WERI-Rb-1 (cell line): ENCODE results near the gene PREX1.

Experiments
- DNase-seq: peaks from one replicate; pipeline ENCODE4 v3.0.0-alpha.2; 2020
- H3K27ac ChIP-seq: fragments of 250-450 bp; sonication (Bioruptor Pico); 2 replicates; pipeline ENCODE4 v1.5.1; 2020; ENCODE audit warnings: mild to moderate bottlenecking, moderate library complexity
- H3K27me3 ChIP-seq: fragments of 250-450 bp; sonication (Bioruptor Pico); 2 replicates; pipeline ENCODE4 v1.5.1; 2021; ENCODE audit warnings: mild to moderate bottlenecking, low read depth, moderate library complexity; ENCODE audit not compliant: insufficient read depth, severe bottlenecking
- H3K36me3 ChIP-seq: fragments of 250-450 bp; sonication (Bioruptor Pico); 2 replicates; pipeline ENCODE4 v1.5.1; 2020; ENCODE audit warnings: mild to moderate bottlenecking, moderate library complexity
- H3K4me3 ChIP-seq: 2 replicates; pipeline ENCODE4 v1.5.1; 2011; ENCODE audit warnings: low read depth, mild to moderate bottlenecking, control low read depth, low read length
- H3K9me3 ChIP-seq: fragments of 250-450 bp; sonication (Bioruptor Pico); 2 replicates; pipeline ENCODE4 v1.5.1; 2021; ENCODE audit warnings: mild to moderate bottlenecking, moderate library complexity; ENCODE audit not compliant: severe bottlenecking
- TF ChIP-seq, protein P1 (sequence below): IDR thresholded peaks from 2 replicates; pipeline ENCODE4 v1.5.1; 2011; ENCODE audit warnings: low read depth, mild to moderate bottlenecking, control low read depth, inconsistent platforms, low read length

Gene PREX1

GRCh38 chr20:48671141-48671540, 156.7 kb downstream of the PREX1 start:
- Histone ChIP-seq H3K9me3 (peaks cover 20% of the 10 kb centered on the region), H3K27ac (no peak overlapping the region), H3K27me3 (no peaks in the 10 kb centered on the region), H3K4me3 (no peak overlapping the region), H3K36me3 (peaks cover 48% of the 10 kb centered on the region)
- TF ChIP-seq, protein P1, sequence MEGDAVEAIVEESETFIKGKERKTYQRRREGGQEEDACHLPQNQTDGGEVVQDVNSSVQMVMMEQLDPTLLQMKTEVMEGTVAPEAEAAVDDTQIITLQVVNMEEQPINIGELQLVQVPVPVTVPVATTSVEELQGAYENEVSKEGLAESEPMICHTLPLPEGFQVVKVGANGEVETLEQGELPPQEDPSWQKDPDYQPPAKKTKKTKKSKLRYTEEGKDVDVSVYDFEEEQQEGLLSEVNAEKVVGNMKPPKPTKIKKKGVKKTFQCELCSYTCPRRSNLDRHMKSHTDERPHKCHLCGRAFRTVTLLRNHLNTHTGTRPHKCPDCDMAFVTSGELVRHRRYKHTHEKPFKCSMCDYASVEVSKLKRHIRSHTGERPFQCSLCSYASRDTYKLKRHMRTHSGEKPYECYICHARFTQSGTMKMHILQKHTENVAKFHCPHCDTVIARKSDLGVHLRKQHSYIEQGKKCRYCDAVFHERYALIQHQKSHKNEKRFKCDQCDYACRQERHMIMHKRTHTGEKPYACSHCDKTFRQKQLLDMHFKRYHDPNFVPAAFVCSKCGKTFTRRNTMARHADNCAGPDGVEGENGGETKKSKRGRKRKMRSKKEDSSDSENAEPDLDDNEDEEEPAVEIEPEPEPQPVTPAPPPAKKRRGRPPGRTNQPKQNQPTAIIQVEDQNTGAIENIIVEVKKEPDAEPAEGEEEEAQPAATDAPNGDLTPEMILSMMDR = no peak
- no peak for DNase-seq

- H3K27me3 ChIP-seq = no peaks in the 10 kb centered on the region
- TF ChIP-seq, protein P1 = no peak
- no peak overlapping the region for H3K4me3 ChIP-seq
- DNase-seq = no peak
- H3K27ac ChIP-seq = no peak overlapping the region
- H3K36me3 ChIP-seq = peaks cover 37% of the 10 kb centered on the region
- peaks cover 30% of the 10 kb centered on the region for H3K9me3 ChIP-seq
Measured at GRCh38 chr20:48669946-48670605, 157.7 kb downstream of the PREX1 start.

- no peak overlapping the region for H3K27ac ChIP-seq
- no peaks in the 10 kb centered on the region for H3K27me3 ChIP-seq
- TF ChIP-seq, protein P1 = no peak
- DNase-seq = no peak
- no peak overlapping the region for H3K4me3 ChIP-seq
- H3K36me3 ChIP-seq = peaks cover 38% of the 10 kb centered on the region
- H3K9me3 ChIP-seq = peaks cover 40% of the 10 kb centered on the region
Measured at GRCh38 chr20:48668451-48668946, 159.3 kb downstream of the PREX1 start.

DNA sequence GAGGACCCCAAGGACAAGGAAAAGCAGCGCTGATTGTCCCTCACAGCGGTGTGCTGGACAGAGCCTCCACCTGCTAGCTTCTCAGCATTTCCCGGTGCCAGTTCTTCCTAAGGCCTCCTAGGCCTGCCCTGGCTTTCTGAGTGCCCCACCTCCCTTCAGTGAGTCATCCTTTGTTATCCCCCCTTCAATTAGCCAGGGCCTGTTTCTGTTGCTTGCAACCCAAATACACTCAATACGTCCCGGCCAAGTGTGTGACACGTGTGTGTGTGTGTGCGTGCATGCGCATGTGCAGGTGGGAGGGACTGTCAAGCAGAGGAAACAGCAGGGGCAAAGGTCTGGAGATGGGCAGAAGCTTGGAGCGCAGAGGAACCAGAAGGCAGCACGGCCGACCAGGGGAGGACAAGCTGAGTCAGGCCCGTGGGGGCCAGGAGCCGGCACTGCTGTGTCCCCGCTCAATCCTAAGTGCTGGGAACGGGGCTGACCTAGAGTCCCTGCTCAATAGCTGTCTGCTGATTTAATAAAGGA, 159.8 kb downstream of the PREX1 start:
- no peak overlapping the region for H3K4me3 ChIP-seq
- peaks cover 44% of the 10 kb centered on the region for H3K9me3 ChIP-seq
- no peak for DNase-seq
- peaks cover 41% of the 10 kb centered on the region for H3K36me3 ChIP-seq
- TF ChIP-seq, protein P1 = no peak
- H3K27me3 ChIP-seq = no peaks in the 10 kb centered on the region
- no peak overlapping the region for H3K27ac ChIP-seq

GRCh38 chr20:48667481-48667880, 160.3 kb downstream of the PREX1 start:
- TF ChIP-seq, protein P1 = no peak
- H3K9me3 ChIP-seq = peaks cover 45% of the 10 kb centered on the region
- no peak for DNase-seq
- no peak overlapping the region for H3K4me3 ChIP-seq
- H3K36me3 ChIP-seq = peaks cover 45% of the 10 kb centered on the region
- no peaks in the 10 kb centered on the region for H3K27me3 ChIP-seq
- no peak overlapping the region for H3K27ac ChIP-seq
